ENCODE data around the gene BIN1. TPM values are rescaled to one million over a fixed set of nuclear protein-coding genes. Genes with fewer than 3 reads are reported as not detected.

BIN1 gene
- total RNA-seq, 1 donor from 2014 or later = 182 TPM

DNA sequence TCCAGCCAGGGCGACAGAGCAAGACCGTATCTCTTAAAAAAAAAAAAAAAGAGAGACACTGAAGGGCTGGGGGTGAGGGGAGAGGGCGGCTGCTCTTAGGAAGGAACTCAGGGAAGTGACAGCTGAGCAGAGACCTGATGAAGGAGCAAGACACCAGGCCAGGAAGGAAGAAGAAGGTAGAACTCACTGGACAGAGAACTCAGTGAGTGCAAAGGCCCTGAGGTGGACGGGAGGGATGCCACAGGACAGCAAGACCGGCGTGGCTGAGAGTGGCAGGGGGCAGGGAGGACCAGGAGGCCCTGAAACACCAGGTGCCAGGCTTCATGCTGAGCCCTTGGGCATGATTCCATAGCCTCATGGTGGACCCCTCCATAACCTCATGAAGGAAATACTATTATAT lies 18.2 kb downstream of the BIN1 start:
- DNase-seq (ENCODE audit: low spot score) = no peak
- Mint-ChIP-seq H3K36me3 (ENCODE audit: low read depth, unreplicated experiment) (peaks cover 20% of the 10 kb centered on the region), H3K9me3 (ENCODE audit: unreplicated experiment) (no peaks in the 10 kb centered on the region), H3K27me3 (ENCODE audit: unreplicated experiment) (peaks cover 15% of the 10 kb centered on the region), H3K27ac (ENCODE audit: unreplicated experiment) (peak overlapping the region; percentile 78), H3K4me1 (ENCODE audit: unreplicated experiment) (peaks cover 53% of the 10 kb centered on the region), H3K4me3 (ENCODE audit: unreplicated experiment) (no peak overlapping the region)
- TF ChIP-seq, protein P1, sequence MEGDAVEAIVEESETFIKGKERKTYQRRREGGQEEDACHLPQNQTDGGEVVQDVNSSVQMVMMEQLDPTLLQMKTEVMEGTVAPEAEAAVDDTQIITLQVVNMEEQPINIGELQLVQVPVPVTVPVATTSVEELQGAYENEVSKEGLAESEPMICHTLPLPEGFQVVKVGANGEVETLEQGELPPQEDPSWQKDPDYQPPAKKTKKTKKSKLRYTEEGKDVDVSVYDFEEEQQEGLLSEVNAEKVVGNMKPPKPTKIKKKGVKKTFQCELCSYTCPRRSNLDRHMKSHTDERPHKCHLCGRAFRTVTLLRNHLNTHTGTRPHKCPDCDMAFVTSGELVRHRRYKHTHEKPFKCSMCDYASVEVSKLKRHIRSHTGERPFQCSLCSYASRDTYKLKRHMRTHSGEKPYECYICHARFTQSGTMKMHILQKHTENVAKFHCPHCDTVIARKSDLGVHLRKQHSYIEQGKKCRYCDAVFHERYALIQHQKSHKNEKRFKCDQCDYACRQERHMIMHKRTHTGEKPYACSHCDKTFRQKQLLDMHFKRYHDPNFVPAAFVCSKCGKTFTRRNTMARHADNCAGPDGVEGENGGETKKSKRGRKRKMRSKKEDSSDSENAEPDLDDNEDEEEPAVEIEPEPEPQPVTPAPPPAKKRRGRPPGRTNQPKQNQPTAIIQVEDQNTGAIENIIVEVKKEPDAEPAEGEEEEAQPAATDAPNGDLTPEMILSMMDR (IDR thresholded peaks at IDR 0.05; ENCODE audit: unreplicated experiment) = no peak

DNA sequence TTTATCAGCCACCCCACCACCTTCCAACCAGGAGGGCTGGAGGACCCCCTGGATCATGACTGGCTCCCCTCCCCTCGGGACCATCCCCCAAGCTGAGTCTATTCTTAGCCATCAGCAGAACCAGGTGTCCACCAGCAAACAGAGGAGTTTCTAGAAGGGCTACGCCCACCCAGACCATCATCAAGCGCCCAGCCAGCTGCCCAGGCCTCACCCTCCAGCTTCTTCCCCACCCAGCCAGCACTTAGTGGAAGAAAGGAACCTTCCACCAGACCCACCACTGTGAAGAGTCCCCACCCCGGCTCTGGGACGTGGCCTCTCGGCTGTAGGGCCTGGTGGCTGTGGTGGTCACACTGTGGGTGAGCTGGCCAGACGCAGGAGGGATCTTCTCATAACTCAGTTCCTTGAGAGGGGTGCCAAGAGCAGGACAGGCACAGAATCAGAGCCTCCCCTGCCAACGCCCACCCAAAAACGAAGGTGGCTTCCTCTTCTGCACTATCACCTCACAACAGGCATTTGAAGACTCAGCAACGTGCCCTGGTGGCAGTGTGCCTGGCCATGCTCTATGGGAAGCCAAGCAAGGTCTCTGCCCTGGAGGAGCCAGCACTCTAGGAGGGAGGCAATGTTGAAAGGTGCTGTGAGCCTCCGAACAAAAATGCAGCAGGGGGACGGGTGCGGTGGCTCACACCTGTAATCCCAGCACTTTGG lies 19.0 kb downstream of the BIN1 start:
- Mint-ChIP-seq H3K27ac (ENCODE audit: unreplicated experiment) (peak overlapping the region; percentile 97), H3K4me1 (ENCODE audit: unreplicated experiment) (peaks cover 54% of the 10 kb centered on the region)
- TF ChIP-seq, protein P1 (IDR thresholded peaks at IDR 0.05; ENCODE audit: unreplicated experiment) = no peak

DNA sequence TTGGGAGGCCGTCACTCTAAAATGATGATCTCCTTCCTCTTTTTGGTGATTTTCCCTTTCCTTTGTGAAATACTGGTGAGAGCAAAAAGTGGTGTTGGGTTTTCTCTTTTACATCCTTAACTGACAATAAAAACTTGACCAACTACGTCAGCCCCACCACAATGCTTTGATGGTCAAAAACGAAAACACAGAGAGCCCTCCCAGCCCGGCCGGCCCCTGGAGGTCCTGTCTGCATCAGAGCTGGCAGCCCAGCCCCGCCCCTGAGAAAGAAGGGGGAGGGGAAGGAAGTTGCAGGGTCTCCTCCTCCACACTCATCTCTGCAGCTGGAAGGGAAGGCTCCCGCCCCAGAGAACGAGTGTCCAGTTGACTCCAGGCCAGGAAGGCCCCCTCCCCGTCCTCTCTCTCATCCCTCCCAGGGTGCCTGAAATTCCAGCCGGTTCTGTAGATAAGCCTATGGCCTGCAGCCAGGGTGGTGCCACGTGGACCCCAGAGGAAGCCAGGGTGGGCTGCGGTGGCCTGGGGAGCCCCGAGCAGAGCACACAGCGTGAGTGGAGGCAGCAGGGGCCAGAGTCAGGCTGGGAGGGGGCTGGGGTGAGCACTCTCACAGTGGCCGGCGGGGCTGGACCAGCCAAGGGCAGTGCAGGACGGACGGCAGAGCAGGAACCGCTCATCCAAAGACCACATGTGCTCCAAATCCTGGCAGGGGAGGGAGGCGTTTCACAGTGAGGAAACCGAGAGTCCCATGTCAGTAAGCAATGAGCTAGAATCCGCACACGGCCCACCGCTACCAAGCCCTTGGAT lies 19.8 kb downstream of the BIN1 start:
- DNase-seq (ENCODE audit: low spot score) = peak; percentile 84
- no peaks in the 10 kb centered on the region for H3K9me3 Mint-ChIP-seq (ENCODE audit: unreplicated experiment)
- peaks cover 59% of the 10 kb centered on the region for H3K4me1 Mint-ChIP-seq (ENCODE audit: unreplicated experiment)
- TF ChIP-seq, protein P1 (IDR thresholded peaks at IDR 0.05; ENCODE audit: unreplicated experiment) = no peak
- H3K27me3 Mint-ChIP-seq (ENCODE audit: unreplicated experiment) = peaks cover 24% of the 10 kb centered on the region
- H3K4me3 Mint-ChIP-seq (ENCODE audit: unreplicated experiment) = peak overlapping the region; percentile 83
- H3K27ac Mint-ChIP-seq (ENCODE audit: unreplicated experiment) = peak overlapping the region; percentile 97
- peaks cover 21% of the 10 kb centered on the region for H3K36me3 Mint-ChIP-seq (ENCODE audit: low read depth, unreplicated experiment)

More for the DNA sequence above, 19.0 kb downstream of the BIN1 start:
- Mint-ChIP-seq H3K27me3 (ENCODE audit: unreplicated experiment) (peaks cover 20% of the 10 kb centered on the region), H3K36me3 (ENCODE audit: low read depth, unreplicated experiment) (peaks cover 21% of the 10 kb centered on the region), H3K4me3 (ENCODE audit: unreplicated experiment) (no peak overlapping the region), H3K9me3 (ENCODE audit: unreplicated experiment) (no peaks in the 10 kb centered on the region)
- no peak for DNase-seq (ENCODE audit: low spot score)

DNA sequence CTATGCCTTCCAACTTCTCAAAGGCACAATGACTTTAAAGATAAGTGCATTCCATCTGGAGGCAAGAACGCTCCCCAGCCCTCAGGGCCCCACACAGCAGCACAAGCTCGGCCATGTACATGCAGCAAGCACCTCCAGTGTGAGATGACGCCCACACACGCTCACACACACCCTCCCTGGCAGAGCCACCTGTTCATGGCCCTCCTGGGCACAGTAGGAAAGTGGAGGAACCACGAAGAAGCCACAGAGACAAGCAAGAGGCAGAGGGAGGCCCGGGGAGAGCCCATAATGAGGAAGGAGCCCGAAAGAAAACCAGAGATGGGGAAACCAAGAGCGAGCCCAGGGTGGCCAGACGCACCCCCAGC lies 21.7 kb downstream of the BIN1 start:
- H3K9me3 Mint-ChIP-seq (ENCODE audit: unreplicated experiment) = no peaks in the 10 kb centered on the region
- DNase-seq (ENCODE audit: low spot score) = no peak
- H3K4me3 Mint-ChIP-seq (ENCODE audit: unreplicated experiment) = no peak overlapping the region
- H3K4me1 Mint-ChIP-seq (ENCODE audit: unreplicated experiment) = peaks cover 58% of the 10 kb centered on the region
- H3K36me3 Mint-ChIP-seq (ENCODE audit: low read depth, unreplicated experiment) = peaks cover 17% of the 10 kb centered on the region
- H3K27me3 Mint-ChIP-seq (ENCODE audit: unreplicated experiment) = peaks cover 23% of the 10 kb centered on the region
- TF ChIP-seq, protein P1 (IDR thresholded peaks at IDR 0.05; ENCODE audit: unreplicated experiment) = no peak
- peak overlapping the region; percentile 87 for H3K27ac Mint-ChIP-seq (ENCODE audit: unreplicated experiment)
